ENCODE measurements around the gene LUC7L.
A peak's percentile ranks its signal among the peaks of the same experiment; 100 is the strongest.

The LUC7L gene

DNA sequence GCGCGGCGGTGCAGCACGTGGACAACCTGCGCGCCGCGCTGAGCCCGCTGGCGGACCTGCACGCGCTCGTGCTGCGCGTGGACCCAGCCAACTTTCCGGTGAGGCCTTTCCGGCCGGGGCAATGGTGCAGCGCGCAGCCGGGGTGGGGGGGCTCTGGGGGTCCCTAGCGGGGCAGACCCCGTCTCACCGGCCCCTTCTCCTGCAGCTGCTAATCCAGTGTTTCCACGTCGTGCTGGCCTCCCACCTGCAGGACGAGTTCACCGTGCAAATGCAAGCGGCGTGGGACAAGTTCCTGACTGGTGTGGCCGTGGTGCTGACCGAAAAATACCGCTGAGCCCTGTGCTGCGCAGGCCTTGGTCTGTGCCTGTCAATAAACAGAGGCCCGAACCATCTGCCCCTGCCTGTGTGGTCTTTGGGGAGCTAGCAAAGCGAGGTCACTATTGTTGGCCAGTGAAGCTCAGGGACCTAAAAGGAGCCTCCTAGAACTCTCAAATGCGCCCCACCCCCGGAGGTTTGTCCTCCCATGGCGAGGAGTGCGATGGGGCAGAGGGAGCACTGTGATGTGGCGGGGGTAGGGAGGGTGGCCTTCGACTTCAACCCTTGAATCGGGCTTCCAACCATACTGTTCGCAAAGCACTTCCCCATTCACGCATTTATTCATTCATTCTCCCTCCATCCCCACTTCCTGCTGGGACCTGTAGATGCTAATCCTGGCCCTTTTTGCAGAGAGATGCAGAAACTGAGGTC lies 62.7 kb downstream of the LUC7L start:
- TF ChIP-seq, protein P1, sequence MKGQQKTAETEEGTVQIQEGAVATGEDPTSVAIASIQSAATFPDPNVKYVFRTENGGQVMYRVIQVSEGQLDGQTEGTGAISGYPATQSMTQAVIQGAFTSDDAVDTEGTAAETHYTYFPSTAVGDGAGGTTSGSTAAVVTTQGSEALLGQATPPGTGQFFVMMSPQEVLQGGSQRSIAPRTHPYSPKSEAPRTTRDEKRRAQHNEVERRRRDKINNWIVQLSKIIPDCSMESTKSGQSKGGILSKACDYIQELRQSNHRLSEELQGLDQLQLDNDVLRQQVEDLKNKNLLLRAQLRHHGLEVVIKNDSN (IDR thresholded peaks at IDR 0.05) = peak; percentile 59; the same call in 1 of the 2 replicates
- TF ChIP-seq ZBTB7A (IDR thresholded peaks at IDR 0.05; ENCODE audit: low read depth) = peak; percentile 50; the same call in 1 of the 2 replicates
- TF ChIP-seq CREB1 (IDR thresholded peaks at IDR 0.05; ENCODE audit: low read depth) = no peak
- TF ChIP-seq TEAD4 (IDR thresholded peaks at IDR 0.05) = no peak
- TF ChIP-seq CEBPB (IDR thresholded peaks at IDR 0.05) = no peak
- TF ChIP-seq YY1 (IDR thresholded peaks at IDR 0.05; ENCODE audit: low read depth) = no peak
- TF ChIP-seq FOXM1 (IDR thresholded peaks at IDR 0.05; ENCODE audit: borderline replicate concordance, low read depth) = no peak
- no peak for TF ChIP-seq EGR1 (IDR thresholded peaks at IDR 0.05)
- TF ChIP-seq RAD21 (IDR thresholded peaks at IDR 0.05; ENCODE audit: low read depth) = no peak
- no peak for TF ChIP-seq TAF1 (IDR thresholded peaks at IDR 0.05; ENCODE audit: low read depth)
- no peak for TF ChIP-seq EP300 (IDR thresholded peaks at IDR 0.05; ENCODE audit: borderline replicate concordance)
- TF ChIP-seq, protein P2, sequence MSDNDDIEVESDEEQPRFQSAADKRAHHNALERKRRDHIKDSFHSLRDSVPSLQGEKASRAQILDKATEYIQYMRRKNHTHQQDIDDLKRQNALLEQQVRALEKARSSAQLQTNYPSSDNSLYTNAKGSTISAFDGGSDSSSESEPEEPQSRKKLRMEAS (IDR thresholded peaks at IDR 0.05) = peak; percentile 78; the same call in 1 of the 2 replicates
- TF ChIP-seq NFIC (IDR thresholded peaks at IDR 0.05) = no peak
- TF ChIP-seq, protein P3, sequence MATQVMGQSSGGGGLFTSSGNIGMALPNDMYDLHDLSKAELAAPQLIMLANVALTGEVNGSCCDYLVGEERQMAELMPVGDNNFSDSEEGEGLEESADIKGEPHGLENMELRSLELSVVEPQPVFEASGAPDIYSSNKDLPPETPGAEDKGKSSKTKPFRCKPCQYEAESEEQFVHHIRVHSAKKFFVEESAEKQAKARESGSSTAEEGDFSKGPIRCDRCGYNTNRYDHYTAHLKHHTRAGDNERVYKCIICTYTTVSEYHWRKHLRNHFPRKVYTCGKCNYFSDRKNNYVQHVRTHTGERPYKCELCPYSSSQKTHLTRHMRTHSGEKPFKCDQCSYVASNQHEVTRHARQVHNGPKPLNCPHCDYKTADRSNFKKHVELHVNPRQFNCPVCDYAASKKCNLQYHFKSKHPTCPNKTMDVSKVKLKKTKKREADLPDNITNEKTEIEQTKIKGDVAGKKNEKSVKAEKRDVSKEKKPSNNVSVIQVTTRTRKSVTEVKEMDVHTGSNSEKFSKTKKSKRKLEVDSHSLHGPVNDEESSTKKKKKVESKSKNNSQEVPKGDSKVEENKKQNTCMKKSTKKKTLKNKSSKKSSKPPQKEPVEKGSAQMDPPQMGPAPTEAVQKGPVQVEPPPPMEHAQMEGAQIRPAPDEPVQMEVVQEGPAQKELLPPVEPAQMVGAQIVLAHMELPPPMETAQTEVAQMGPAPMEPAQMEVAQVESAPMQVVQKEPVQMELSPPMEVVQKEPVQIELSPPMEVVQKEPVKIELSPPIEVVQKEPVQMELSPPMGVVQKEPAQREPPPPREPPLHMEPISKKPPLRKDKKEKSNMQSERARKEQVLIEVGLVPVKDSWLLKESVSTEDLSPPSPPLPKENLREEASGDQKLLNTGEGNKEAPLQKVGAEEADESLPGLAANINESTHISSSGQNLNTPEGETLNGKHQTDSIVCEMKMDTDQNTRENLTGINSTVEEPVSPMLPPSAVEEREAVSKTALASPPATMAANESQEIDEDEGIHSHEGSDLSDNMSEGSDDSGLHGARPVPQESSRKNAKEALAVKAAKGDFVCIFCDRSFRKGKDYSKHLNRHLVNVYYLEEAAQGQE (IDR thresholded peaks at IDR 0.05; ENCODE audit: low read depth) = no peak
- TF ChIP-seq TCF12 (IDR thresholded peaks at IDR 0.05; ENCODE audit: low read depth) = no peak

DNA sequence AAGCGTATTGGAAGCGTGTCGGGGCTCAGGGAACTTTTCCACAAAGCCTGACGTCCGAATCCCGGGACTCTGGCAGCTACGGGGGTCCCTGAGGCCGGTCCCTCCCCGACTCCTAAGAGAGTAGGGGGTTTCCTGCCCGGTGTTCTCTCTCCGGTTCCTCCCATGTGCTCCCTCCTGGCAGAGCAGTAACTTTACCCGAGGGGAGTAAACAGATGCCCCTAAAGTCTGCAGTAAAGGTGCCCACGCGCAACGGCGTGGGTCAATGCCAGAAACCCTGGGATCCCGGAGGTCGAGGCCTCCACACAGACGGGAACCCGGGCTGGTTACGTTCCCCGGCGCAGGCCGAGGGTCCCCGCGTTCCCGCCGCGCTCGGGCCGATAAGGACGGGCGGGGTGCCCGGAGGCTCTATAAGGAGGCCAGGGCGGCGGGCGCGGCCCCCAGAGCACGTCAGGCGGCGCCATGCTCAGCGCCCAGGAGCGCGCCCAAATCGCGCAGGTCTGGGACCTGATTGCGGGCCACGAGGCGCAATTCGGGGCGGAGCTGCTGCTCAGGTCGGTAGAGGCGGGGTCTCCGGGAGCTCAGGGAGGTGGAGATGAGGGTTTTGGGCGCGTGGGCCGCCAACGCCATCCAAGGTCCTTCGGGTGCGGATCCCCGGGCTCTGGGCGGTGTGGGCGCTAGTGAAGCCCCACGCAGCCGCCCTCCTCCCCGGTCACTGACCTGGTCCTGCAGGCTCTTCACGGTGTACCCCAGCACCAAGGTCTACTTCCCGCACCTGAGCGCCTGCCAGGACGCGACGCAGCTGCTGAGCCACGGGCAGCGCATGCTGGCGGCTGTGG lies 63.5 kb downstream of the LUC7L start, which contains the start of gene HBM:
TSS of gene HBM (plus strand) at position 440 of the 836 bp plus-strand sequence. CDS start at position 460, 20 bp downstream.
- TF ChIP-seq CEBPB (IDR thresholded peaks at IDR 0.05) = no peak
- no peak for TF ChIP-seq RAD21 (IDR thresholded peaks at IDR 0.05; ENCODE audit: low read depth)
- no peak for TF ChIP-seq TAF1 (IDR thresholded peaks at IDR 0.05; ENCODE audit: low read depth)
- no peak for TF ChIP-seq TCF12 (IDR thresholded peaks at IDR 0.05; ENCODE audit: low read depth)
- TF ChIP-seq, protein P1 (IDR thresholded peaks at IDR 0.05) = no peak
- no peak for TF ChIP-seq TEAD4 (IDR thresholded peaks at IDR 0.05)
- no peak; the same call in 1 of the 2 replicates for TF ChIP-seq ZBTB7A (IDR thresholded peaks at IDR 0.05; ENCODE audit: low read depth)
- no peak for TF ChIP-seq EP300 (IDR thresholded peaks at IDR 0.05; ENCODE audit: borderline replicate concordance)
- no peak for TF ChIP-seq CREB1 (IDR thresholded peaks at IDR 0.05; ENCODE audit: low read depth)
- TF ChIP-seq NFIC (IDR thresholded peaks at IDR 0.05) = no peak
- TF ChIP-seq, protein P2 (IDR thresholded peaks at IDR 0.05) = no peak
- no peak for TF ChIP-seq EGR1 (IDR thresholded peaks at IDR 0.05)
- TF ChIP-seq FOXM1 (IDR thresholded peaks at IDR 0.05; ENCODE audit: borderline replicate concordance, low read depth) = no peak
- TF ChIP-seq, protein P3 (IDR thresholded peaks at IDR 0.05; ENCODE audit: low read depth) = no peak
- no peak for TF ChIP-seq YY1 (IDR thresholded peaks at IDR 0.05; ENCODE audit: low read depth)

DNA sequence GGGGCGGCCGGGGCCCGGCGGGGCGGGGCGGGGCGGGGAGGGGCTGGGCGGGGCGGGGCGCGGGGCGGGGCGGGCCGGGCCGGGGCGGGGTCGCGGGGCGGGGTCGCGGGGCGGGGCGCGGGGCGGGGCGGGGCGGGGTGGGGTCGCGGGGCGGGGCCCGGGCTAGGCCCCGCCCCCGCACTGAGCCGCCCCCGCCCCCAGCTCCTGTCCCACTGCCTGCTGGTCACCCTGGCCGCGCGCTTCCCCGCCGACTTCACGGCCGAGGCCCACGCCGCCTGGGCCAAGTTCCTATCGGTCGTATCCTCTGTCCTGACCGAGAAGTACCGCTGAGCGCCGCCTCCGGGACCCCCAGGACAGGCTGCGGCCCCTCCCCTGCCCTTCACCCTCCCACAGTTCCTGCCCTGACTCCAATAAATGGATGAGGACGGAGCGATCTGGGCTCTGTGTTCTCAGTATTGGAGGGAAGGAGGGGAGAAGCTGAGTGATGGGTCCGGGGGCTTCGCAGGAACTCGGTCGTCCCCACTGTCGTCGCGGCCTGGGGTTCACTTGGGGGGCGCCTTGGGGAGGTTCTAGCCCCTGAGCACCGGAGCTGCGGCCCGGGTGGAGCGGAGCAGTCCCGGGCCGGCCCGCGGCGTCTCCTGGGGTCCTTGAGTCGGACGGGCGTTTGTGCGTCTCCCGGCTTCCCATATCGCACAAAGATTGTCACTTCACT lies 64.3 kb downstream of the LUC7L start:
- TF ChIP-seq CREB1 (IDR thresholded peaks at IDR 0.05; ENCODE audit: low read depth) (no peak), FOXM1 (IDR thresholded peaks at IDR 0.05; ENCODE audit: borderline replicate concordance, low read depth) (no peak), TCF12 (IDR thresholded peaks at IDR 0.05; ENCODE audit: low read depth) (no peak), NFIC (IDR thresholded peaks at IDR 0.05) (no peak), YY1 (IDR thresholded peaks at IDR 0.05; ENCODE audit: low read depth) (no peak), EGR1 (IDR thresholded peaks at IDR 0.05) (no peak), RAD21 (IDR thresholded peaks at IDR 0.05; ENCODE audit: low read depth) (no peak), CEBPB (IDR thresholded peaks at IDR 0.05) (no peak), TAF1 (IDR thresholded peaks at IDR 0.05; ENCODE audit: low read depth) (no peak), ZBTB7A (IDR thresholded peaks at IDR 0.05; ENCODE audit: low read depth) (no peak), EP300 (IDR thresholded peaks at IDR 0.05; ENCODE audit: borderline replicate concordance) (no peak), TEAD4 (IDR thresholded peaks at IDR 0.05) (no peak)
- TF ChIP-seq, protein P2 (IDR thresholded peaks at IDR 0.05) = no peak
- TF ChIP-seq, protein P1 (IDR thresholded peaks at IDR 0.05) = no peak
- TF ChIP-seq, protein P3 (IDR thresholded peaks at IDR 0.05; ENCODE audit: low read depth) = no peak
